ENCODE data around the gene TUT7.

DNA sequence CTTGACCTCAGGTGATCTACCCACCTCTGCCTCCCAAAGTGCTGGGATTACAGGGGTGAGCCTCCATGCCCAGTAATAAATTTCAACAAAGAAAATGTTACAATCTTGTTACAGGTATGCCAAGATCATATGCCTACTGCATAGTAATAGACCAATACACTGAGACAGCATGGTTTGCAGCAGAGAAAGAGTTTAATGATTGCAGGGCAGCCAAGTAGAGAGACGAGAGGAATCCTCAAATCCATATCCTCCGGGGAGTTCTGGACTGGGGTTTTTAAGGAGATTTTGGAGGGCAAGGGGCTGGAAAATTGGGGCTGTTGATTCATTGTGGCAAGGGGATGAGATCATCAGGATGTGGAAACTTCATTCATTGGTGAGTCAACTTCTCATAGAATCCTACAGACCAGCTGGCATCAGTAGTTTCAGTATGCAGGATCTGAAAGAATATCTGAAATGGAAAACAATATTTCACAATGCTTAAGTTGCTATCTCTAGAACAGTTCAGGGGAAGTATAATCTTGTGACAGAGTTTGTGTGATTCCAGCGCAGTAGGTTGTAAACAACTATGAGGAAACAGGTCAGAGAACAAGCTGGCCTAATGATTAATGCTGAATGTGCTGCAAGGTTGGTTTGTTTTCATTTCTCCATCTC, 14.8 kb upstream of the TUT7 start:
- TF ChIP-seq, protein P1, sequence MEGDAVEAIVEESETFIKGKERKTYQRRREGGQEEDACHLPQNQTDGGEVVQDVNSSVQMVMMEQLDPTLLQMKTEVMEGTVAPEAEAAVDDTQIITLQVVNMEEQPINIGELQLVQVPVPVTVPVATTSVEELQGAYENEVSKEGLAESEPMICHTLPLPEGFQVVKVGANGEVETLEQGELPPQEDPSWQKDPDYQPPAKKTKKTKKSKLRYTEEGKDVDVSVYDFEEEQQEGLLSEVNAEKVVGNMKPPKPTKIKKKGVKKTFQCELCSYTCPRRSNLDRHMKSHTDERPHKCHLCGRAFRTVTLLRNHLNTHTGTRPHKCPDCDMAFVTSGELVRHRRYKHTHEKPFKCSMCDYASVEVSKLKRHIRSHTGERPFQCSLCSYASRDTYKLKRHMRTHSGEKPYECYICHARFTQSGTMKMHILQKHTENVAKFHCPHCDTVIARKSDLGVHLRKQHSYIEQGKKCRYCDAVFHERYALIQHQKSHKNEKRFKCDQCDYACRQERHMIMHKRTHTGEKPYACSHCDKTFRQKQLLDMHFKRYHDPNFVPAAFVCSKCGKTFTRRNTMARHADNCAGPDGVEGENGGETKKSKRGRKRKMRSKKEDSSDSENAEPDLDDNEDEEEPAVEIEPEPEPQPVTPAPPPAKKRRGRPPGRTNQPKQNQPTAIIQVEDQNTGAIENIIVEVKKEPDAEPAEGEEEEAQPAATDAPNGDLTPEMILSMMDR (IDR thresholded peaks at IDR 0.05): no peak
- TF ChIP-seq POLR2AphosphoS5 (IDR thresholded peaks at IDR 0.05) (no peak), EP300 (IDR thresholded peaks at IDR 0.05) (no peak)
